H1 (cell line): Measurements from ENCODE around the gene TAF9B.

Source experiments
- CHD2 ChIP-seq: IDR thresholded peaks from 2 replicates; pipeline ENCODE4 v1.6.1; 2012; ENCODE audit warnings: low read length, improper control_type of control experiment
- CREB1 ChIP-seq: IDR thresholded peaks from 2 replicates; pipeline ENCODE4 v1.6.1; 2012; ENCODE audit warnings: inconsistent platforms
- EZH2 ChIP-seq: fragments of 200-600 bp; sonication (generic); IDR thresholded peaks from 2 replicates; pipeline ENCODE4 v1.7.1; 2012; ENCODE audit warnings: low read depth, mild to moderate bottlenecking, moderate library complexity, low read length, inconsistent platforms; ENCODE audit not compliant: severe bottlenecking
- NANOG ChIP-seq: IDR thresholded peaks from 2 replicates; pipeline ENCODE4 v1.6.1; 2011; ENCODE audit warnings: low read length, low read depth, mild to moderate bottlenecking, inconsistent platforms; ENCODE audit not compliant: insufficient read depth, poor library complexity, severe bottlenecking
- POLR2A ChIP-seq, 2 experiments: IDR thresholded peaks; 1 replicate in 1 of 2; 2 replicates in 1 of 2; pipeline ENCODE4 v1.6.1; 2011; ENCODE audit warnings: low read depth in 2 of 2, low read length in 2 of 2, mild to moderate bottlenecking in 2 of 2; ENCODE audit errors: control extremely low read depth in 1 of 2
- RFX5 ChIP-seq: IDR thresholded peaks from 2 replicates; pipeline ENCODE4 v1.6.1; 2011; ENCODE audit warnings: low read depth, low read length, improper control_type of control experiment, borderline replicate concordance
- RNF2 ChIP-seq: fragments of 200-900, 300-1000 bp; sonication (generic); IDR thresholded peaks from 2 replicates; pipeline ENCODE4 v1.7.1; 2016; ENCODE audit warnings: borderline replicate concordance, low read depth, mild to moderate bottlenecking, antibody characterized with exemption, low read length; ENCODE audit not compliant: poor library complexity, severe bottlenecking; ENCODE audit errors: missing control alignments
- SRF ChIP-seq: IDR thresholded peaks from 2 replicates; pipeline ENCODE4 v1.6.1; 2011; ENCODE audit warnings: mild to moderate bottlenecking, low read depth, low read length, moderate library complexity
- TAF1 ChIP-seq: IDR thresholded peaks from 2 replicates; pipeline ENCODE4 v1.6.1; 2011; ENCODE audit warnings: mild to moderate bottlenecking, low read depth, low read length
- TBP ChIP-seq: IDR thresholded peaks from 2 replicates; pipeline ENCODE4 v1.6.1; 2011; ENCODE audit warnings: low read depth, low read length, improper control_type of control experiment
- TF ChIP-seq, protein P1 (sequence below), 3 experiments: IDR thresholded peaks; 1 replicate in 2 of 3; 2 replicates in 1 of 3; pipeline versions ENCODE4 v1.5.1 to v1.6.1; 2011; ENCODE audit warnings: low read length in 3 of 3, mild to moderate bottlenecking in 3 of 3, inconsistent platforms in 2 of 3, low read depth in 1 of 3, moderate library complexity in 1 of 3; ENCODE audit not compliant: insufficient read depth in 1 of 3; ENCODE audit errors: control extremely low read depth in 1 of 3
- TF ChIP-seq, protein P2 (sequence below): IDR thresholded peaks from 2 replicates; pipeline ENCODE4 v1.6.1; 2012; ENCODE audit warnings: inconsistent platforms
- TF ChIP-seq, protein P3 (sequence below): IDR thresholded peaks from 2 replicates; pipeline ENCODE4 v1.6.1; 2011; ENCODE audit warnings: low read length, improper control_type of control experiment

DNA sequence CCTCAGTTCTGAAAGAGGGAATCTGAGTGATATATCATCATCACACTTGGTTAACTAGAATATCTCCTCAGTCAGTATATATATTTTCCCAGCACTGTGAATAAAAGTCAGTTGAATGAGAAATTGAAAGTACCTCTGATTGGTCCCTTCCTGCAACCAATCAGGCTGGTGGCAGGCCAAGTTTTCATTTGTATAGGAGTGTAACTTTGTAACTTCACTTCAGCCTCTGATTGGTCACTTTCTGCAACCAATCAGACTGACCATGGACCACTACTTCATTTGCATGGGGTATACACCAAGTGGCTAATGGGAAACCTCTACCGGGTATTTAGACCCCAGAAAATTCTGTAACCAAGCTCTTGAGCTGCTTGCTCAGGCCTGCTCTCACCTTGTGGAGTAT, 37.4 kb downstream of the TAF9B start:
- TF ChIP-seq, protein P1, sequence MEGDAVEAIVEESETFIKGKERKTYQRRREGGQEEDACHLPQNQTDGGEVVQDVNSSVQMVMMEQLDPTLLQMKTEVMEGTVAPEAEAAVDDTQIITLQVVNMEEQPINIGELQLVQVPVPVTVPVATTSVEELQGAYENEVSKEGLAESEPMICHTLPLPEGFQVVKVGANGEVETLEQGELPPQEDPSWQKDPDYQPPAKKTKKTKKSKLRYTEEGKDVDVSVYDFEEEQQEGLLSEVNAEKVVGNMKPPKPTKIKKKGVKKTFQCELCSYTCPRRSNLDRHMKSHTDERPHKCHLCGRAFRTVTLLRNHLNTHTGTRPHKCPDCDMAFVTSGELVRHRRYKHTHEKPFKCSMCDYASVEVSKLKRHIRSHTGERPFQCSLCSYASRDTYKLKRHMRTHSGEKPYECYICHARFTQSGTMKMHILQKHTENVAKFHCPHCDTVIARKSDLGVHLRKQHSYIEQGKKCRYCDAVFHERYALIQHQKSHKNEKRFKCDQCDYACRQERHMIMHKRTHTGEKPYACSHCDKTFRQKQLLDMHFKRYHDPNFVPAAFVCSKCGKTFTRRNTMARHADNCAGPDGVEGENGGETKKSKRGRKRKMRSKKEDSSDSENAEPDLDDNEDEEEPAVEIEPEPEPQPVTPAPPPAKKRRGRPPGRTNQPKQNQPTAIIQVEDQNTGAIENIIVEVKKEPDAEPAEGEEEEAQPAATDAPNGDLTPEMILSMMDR (IDR thresholded peaks at IDR 0.05; ENCODE audit: control extremely low read depth in 1 of 3, insufficient read depth in 1 of 3, low read depth in 1 of 3, low read length in 3 of 3) = no peak
- TF ChIP-seq NANOG = no peak
- no peak for TF ChIP-seq RFX5
- no peak for TF ChIP-seq POLR2A (IDR thresholded peaks at IDR 0.05; ENCODE audit: control extremely low read depth in 1 of 2, low read depth in 2 of 2, low read length in 2 of 2)
- no peak for TF ChIP-seq CREB1
- TF ChIP-seq, protein P2, sequence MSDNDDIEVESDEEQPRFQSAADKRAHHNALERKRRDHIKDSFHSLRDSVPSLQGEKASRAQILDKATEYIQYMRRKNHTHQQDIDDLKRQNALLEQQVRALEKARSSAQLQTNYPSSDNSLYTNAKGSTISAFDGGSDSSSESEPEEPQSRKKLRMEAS = no peak
- no peak for TF ChIP-seq EZH2
- TF ChIP-seq SRF = no peak
- no peak for TF ChIP-seq TAF1
- no peak for TF ChIP-seq CHD2
- no peak for TF ChIP-seq RNF2
- TF ChIP-seq TBP = no peak
- TF ChIP-seq, protein P3, sequence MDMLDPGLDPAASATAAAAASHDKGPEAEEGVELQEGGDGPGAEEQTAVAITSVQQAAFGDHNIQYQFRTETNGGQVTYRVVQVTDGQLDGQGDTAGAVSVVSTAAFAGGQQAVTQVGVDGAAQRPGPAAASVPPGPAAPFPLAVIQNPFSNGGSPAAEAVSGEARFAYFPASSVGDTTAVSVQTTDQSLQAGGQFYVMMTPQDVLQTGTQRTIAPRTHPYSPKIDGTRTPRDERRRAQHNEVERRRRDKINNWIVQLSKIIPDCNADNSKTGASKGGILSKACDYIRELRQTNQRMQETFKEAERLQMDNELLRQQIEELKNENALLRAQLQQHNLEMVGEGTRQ = no peak
